Globus pallidus (tissue), 1 donor: ENCODE data around the gene FOXO3.
A peak's percentile ranks its signal among the peaks of the same experiment; 100 is the strongest.
"Not testable (repeated sequence)": the region's sequence is repeated elsewhere in the genome, so short reads cannot be mapped to it uniquely, and the experiment has no call there.

ENCODE experiments used
- DNase-seq: peaks from one replicate; pipeline ENCODE4 v3.0.0-alpha.2; 2015; ENCODE audit warnings: low spot score

Gene FOXO3

GRCh38 chr6:108630050-108630714, 69.5 kb downstream of the FOXO3 start:
- no peak for DNase-seq

DNA sequence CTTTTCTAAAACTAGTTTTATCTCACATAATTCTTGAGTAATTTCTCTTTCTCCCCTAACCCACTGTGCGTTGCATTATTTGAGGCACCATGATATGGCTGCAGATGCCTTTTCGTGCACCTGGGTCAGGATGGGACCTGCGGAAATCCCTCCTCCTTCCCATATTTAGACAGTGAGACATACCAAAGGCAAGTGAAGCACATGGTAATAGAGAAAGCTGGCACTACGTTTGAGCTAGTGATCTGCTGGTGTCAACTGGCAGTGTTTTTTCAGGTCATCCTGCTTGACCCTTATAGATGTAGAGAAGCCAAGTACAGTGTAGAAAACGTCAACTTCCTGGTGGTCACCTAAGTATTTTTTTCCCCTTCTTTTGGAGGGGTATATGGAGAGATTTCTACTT, 71.7 kb downstream of the FOXO3 start:
- DNase-seq = no peak

DNA sequence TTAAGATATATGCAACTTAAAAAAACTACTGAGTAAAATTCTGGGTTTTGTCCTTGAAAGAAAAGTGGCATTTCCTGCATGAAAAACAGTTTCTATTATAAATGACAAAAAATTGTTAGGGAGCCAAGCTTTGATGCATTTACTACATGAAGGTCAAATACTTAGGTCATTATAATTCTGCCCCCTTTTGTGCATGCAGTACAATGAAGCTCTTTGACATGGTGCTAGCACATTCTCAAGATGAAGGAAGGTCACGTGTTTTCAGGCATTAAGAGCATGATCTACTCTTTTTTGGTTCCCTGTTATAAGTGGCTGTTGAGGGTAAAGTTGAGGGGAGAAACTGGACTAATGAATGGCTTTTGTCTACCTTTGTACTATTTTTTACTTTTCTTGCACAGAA, 72.7 kb downstream of the FOXO3 start:
- peak; percentile 60 for DNase-seq

DNA sequence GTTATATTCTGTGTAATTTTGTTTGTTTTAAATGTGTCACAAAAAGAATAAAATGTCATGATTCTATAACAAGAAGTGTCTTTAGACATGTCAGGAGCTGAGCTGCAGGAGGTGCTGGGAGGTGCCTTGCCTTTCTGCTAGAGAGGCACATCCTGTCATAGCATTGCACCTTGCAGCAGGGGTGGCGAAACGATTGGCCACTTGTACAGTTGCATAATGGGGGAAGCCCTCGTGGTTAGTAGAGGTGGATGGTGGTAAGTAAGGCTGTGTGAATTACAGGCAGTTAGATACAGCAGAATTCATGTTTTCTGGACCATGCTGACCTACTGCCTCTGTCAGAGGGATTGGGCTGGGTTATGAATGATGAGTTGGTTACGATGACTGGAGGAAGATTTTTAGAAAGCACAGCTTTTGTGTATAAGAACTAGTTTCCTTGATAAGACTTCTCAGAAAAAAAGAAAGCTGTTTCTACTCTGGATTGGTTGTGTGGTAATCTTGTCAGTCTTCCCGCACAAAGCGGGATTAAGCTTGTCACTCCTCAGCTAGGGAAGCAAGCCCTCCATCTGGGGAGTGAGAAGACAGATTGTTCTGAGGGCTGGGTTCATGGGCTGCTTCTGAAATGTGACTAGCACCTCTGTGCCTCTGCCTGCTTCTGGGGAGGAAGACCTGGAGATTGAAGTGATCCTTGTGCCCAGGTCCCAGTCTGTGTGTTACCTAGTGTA, 74.9 kb downstream of the FOXO3 start:
- DNase-seq = no peak

- no peak for DNase-seq
Measured at GRCh38 chr6:108637963-108638362, 77.2 kb downstream of the FOXO3 start.

DNA sequence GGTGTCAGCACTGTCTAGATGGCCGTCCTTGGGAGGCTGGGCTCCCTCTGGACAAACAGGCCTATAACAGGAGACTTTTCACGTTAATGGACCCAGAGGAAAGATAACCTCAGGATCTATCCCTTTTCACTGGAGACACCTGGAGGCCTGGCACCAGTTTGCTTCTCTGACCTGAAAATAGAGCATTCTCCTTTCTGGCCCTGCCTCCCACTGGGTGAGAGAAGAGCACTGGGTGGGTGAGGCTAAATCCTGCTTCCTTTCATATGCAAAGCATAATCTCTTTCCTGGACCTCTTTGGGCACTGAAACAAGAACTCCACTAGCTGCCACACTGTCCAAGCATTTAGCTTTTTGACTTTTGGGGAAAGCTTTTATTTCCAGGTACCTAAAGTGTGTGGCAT, 78.3 kb downstream of the FOXO3 start:
- DNase-seq = no peak

GRCh38 chr6:108640104-108640503, 79.4 kb downstream of the FOXO3 start:
- no peak for DNase-seq

GRCh38 chr6:108643184-108643583, 82.5 kb downstream of the FOXO3 start:
- DNase-seq = no peak

- DNase-seq = no peak
Measured at GRCh38 chr6:108644252-108644651, 83.5 kb downstream of the FOXO3 start.

DNA sequence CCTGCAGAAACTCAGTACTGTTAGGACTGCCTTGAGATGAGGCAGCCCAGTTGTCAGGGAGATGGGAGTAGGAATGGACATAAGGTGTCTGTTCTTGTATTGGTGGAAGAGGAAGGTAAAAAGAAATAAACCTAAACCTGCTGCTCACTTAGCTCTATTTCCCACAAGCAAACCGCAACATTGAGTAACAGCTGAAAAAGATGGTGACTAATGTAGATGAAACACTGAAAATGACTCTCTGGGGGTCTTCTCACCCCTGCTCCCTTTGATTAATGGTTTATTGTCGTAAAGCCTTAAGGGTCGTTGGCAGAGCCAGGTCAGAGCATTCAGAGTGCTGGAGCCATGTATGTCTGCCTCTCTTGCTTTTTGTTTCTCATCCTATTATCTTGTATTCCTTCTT, 87.5 kb downstream of the FOXO3 start:
- no peak for DNase-seq

DNA sequence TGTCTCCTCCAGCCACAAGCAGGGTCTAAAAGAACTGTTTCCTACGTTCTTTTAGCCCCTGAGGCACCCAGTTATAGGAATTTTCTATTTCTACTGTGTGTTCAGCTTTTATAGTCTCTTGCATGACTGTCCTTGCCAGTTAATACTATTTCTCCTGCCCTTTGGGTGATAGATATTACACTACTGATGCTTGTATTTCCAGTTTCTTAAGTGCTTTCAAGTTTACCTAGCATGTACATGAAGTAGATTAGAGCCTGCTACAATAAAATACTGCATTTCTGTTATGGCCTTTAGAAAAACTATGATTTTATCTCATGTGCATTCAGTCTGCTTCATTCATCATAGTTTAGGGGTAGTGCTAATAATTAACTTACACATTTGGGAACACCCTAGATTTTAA, 89.6 kb downstream of the FOXO3 start:
- no peak for DNase-seq

DNA sequence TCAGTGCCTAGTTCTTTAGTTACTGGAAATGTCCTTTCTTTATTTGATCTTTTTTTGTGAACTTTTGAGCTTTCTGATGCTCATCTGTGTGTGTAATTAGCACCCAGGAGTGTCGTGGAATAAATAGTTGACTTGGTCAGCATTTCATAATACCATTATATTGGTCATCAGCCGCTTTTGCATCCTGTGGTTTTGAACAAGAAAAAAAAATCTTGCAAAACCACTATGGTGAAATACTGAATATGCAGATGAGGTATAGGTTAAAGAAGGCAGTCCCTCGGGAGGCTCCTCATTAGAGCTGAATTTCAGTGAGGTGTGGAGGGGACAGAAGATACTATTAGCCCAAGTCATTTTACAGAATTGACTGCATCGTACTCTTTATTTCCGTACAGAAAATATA, 90.1 kb downstream of the FOXO3 start:
- DNase-seq = no peak

DNA sequence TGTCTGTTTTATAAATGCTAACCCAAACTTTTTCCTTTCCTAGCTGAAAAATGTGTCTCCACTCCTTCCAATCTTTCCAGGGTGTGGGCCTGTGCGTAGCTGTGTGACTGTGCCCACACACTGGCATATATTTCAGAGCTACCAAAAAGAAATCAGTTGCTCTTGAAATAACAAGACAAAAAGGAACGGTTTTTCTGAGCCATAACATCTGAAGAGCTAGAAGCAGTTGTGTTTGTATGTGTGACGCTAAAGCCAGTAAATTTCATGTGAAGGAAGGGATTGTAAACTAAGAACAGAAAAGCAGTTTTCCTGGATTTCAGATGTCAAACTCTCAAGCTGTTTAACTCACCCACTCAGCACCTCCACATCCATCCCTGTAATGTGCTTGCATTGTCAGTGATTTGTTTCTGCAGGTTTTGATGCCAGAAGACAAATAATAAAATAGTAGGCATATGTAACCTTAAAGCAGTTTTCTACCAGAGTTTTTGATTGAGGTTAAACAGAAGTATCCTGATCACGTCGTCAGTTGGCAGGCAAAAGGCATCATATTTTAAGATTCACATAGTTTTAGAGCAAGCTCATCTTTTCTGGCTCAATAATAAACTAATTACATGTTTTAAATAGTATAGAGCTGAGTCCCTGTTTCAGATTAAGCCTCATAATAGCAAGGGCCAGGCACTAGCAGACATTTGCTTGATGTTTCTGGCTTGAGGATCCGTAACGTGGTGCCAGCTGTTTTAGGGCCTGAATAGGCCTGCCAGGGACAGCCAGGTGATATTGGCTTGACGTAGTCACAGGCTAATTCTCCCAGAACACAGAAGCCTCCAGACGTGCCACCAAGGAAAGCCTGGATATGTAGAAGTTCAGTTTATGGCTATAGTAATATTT, 90.9 kb downstream of the FOXO3 start:
- no peak for DNase-seq

GRCh38 chr6:108652375-108652774, 91.7 kb downstream of the FOXO3 start:
- no peak for DNase-seq

DNA sequence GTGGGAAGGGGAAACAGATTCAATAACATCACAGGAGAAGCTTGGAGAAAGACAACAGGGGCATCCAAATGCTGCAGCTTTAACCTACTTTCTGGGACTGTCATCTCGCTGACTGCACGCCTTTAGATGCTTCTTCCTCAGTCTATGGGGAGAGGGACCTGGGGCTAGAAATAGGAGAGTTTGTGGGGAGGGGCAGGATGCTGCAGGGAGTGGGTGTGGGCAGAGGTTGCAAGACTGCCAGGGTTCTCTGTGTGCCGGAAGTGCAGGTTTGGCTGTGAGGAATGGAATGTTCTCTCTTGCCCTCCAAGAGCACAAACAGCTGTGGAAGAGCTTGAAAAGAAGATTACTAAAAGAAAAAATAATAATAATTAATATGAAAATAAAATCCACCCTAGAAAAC, 93.2 kb downstream of the FOXO3 start:
- DNase-seq = no peak

DNA sequence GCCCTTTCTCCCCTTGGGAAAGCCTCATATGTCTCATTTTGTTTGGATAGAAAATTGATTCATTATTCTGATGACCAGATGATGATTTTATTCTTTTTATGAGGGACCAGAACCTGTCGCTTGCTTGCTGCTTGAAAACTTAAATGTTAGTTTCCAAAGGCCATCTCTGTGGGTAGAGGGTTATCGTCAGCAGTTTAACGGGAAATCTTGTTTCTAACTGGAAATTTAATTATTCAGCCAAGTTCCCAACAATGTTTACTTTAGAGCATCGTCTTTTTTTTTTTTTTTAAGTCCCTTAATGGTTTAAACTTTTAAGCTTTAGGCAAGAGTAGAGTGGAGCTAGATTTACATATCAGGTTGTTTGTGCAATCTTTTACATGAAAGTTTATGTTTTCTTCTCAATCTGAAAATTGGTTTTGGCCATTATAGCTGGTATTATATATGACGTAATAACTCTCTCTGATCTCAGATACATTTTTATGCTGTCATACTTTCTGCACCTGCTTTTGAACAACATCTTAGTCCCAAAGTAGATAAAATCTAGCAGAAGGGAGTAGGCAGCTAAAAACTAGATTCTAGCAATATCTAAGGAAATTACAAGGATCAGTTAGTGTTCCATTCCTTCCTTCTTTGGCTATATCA, 93.9 kb downstream of the FOXO3 start:
- DNase-seq = no peak

- peak; percentile 63 for DNase-seq
Measured at GRCh38 chr6:108655806-108656651, 95.3 kb downstream of the FOXO3 start.

DNA sequence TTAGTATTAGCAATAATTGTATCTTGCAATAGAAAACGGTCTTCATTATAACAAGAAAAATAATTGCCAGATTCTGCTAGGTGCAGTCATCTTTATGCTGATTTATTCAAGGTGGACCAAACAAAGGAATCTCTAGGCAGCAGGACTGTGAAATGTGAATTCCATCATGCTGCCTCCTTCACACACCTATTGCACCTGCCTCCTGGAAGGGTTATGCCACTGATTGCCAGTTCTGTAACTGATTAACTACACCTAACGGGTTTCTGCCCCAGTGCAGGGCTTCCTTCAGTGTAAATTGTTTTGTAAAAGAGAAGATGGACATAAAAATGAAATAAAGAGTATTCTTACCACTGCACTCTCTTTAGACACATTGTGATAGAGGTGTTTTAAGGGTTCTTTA, 96.1 kb downstream of the FOXO3 start:
- no peak for DNase-seq

- DNase-seq = no peak
Measured at GRCh38 chr6:108658174-108658573, 97.5 kb downstream of the FOXO3 start.

DNA sequence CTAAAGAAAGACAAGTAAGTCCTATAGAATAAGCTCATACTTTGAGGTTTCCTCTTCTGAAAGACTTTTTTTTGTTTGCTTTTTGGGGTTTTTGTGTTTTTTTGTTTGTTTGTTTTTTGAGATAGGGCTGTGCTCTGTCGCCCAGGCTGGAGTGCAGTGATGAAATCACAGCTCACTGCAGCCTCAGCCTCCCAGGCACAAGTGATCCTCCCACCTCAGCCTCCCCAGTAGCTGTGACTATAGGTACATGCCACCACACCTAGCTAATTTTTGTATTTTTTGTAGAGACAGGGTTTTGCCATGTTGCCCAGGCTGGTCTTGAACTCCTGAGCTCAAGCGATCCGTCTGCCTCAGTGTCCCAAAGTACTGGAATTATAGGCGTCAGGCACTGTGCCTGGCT, 98.1 kb downstream of the FOXO3 start:
- not testable (repeated sequence) for DNase-seq

DNA sequence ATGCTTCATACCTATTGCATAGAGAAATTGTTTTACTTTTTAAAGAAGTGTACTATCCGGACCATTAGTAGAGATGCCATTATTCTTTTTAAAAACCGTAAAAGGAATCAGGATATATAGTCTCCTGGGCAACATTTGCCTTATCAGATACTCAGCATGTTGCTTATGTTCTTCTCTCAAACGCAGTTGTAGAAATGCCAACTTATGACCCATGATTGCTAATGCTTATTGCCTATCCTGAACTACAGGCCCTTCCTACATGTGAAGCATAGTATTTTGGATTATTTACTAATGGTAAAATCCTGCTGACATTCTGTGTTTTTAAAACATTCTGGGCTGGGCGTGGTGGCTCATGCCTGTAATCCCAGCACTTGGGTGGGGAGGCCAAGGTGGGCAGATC, 99.5 kb downstream of the FOXO3 start:
- no peak for DNase-seq
